PC-9 (cell line): Measurements from ENCODE around the gene LIN52.

Experiments used
- CTCF ChIP-seq: fragments of 200-600 bp; sonication (generic); conservative IDR thresholded peaks from 2 replicates; pipeline ENCODE4 v1.6.1; 2017; ENCODE audit warnings: mixed run types, antibody characterized with exemption, mild to moderate bottlenecking, moderate library complexity
- EZH2 ChIP-seq: fragments of 200-600 bp; sonication (generic); IDR thresholded peaks from 2 replicates; pipeline ENCODE4 v1.8.0; 2017; ENCODE audit warnings: antibody characterized with exemption, low read depth

GRCh38 chr14:74081491-74081890 is 3.3 kb upstream of the LIN52 start:
- TF ChIP-seq EZH2 (no peak), CTCF (no peak)
